VCaP (cell line): ENCODE results near the gene HNRNPA1.

Experiments used
- H3K27ac ChIP-seq: fragments of 450-650 bp; 2 replicates; pipeline ENCODE4 v1.5.1; 2017
- CTCF ChIP-seq: fragments of 450-650 bp; conservative IDR thresholded peaks from 2 replicates; pipeline ENCODE4 v1.5.1; 2017; ENCODE audit warnings: mild to moderate bottlenecking, moderate library complexity

The HNRNPA1 gene

GRCh38 chr12:54262403-54262925 lies 18.1 kb upstream of the HNRNPA1 start:
- peak overlapping the region; percentile 30 for H3K27ac ChIP-seq
- no peak for TF ChIP-seq CTCF

GRCh38 chr12:54265364-54265812 lies 15.1 kb upstream of the HNRNPA1 start:
- H3K27ac ChIP-seq, result no peak overlapping the region
- TF ChIP-seq CTCF, result no peak

GRCh38 chr12:54266852-54267251 lies 13.7 kb upstream of the HNRNPA1 start:
- TF ChIP-seq CTCF, result no peak
- no peak overlapping the region for H3K27ac ChIP-seq

- H3K27ac ChIP-seq, result no peak overlapping the region
- no peak for TF ChIP-seq CTCF
Observed at GRCh38 chr12:54270345-54270744, 10.2 kb upstream of the HNRNPA1 start.

- no peak for TF ChIP-seq CTCF
- H3K27ac ChIP-seq, result no peak overlapping the region
Observed at GRCh38 chr12:54272214-54272613, 8.3 kb upstream of the HNRNPA1 start.

- H3K27ac ChIP-seq, result peak overlapping the region; percentile 98
- no peak for TF ChIP-seq CTCF
Observed at GRCh38 chr12:54273981-54274380, 6.5 kb upstream of the HNRNPA1 start.

- no peak for TF ChIP-seq CTCF
- H3K27ac ChIP-seq, result peak overlapping the region; percentile 98
Observed at GRCh38 chr12:54276368-54276767, 4.2 kb upstream of the HNRNPA1 start.
